ENCODE measurements around the gene RNF220.
A peak's percentile ranks its signal among the peaks of the same experiment; 100 is the strongest.

The RNF220 gene

DNA sequence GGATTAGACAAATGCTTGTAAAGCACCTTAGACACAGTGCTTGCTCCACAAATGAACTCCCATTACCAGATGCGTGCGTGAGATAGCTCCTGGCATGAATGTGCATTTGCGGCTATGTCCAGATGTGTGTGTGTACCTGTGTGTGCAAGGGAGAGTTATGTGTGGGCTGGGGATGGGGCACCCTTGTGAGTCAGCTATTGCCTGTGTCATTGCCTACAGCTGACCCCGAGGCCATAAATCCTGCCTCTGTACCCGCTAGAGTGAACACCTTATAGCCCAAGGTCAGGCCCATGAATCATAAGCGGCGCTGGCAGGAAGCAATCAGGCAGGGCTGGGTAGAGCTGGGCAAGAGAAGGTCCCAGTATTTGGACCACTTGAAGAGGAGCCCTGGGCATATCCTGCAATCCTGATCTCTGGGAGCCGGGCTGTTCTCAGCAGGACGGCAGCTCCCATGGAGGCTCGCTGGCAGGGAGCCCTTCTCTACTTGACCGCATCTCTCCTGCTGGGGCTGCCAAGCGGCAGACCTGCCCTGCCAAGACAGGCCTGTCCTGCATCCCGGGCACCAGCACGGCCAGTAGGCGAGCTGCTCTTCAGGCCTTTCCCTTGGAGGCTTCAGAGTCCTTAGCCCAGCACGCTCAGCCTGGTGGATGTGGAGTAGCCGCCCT lies 182.9 kb downstream of the RNF220 start:
- DNase-seq (ENCODE audit: low spot score): no peak

GRCh38 chr1:44588551-44589210 lies 183.6 kb downstream of the RNF220 start:
- no peak for DNase-seq (ENCODE audit: low spot score)

GRCh38 chr1:44590475-44590874 lies 185.4 kb downstream of the RNF220 start:
- no peak for DNase-seq (ENCODE audit: low spot score)

GRCh38 chr1:44591381-44591780 lies 186.3 kb downstream of the RNF220 start:
- DNase-seq (ENCODE audit: low spot score): no peak

DNA sequence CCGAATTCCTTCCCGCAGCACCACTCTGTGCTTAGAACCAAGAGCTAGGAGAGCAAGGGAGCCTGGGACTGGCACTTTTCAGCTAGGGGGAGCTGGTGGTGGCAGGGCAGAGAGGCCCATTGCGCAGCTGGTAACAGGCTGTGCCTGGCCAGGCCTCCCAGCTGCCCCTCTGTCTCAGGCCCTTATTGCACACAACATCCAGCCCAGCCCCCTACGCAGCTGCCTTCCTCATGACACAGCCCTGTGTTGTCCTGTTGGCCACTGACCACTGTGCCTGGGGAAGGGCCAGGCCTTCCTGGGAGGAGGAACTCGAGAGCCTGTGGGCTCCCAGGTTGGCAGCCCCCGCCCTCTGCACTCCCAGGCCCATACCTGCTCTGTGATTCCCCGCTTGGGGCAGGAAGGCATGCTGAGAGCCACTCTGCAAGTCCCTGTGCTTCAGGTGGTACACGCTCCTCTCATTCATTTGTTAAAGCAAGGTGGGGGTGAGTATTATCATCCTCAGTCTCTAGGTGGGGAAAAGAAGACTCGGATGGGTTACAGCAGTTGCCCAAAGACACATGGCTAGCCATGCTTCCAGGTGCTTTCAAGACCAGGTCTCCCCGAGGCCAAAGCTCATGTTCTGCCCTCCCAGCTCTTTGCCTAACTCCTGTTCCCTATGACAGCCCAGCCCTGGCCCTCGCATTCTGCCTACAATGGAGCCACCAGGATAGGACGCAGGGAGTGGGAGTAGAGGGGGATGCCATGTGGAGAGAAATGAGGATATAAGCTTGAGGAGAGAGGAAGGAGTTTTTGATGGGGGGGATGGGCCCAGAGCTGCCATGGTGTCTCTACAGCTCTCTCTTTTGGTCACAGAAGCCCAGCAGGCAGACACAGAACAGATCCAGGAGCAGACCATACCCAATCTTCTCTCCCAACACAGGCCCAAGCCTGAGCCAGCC lies 187.4 kb downstream of the RNF220 start:
- no peak for DNase-seq (ENCODE audit: low spot score)

GRCh38 chr1:44594353-44594752 lies 189.3 kb downstream of the RNF220 start:
- no peak for DNase-seq (ENCODE audit: low spot score)

DNA sequence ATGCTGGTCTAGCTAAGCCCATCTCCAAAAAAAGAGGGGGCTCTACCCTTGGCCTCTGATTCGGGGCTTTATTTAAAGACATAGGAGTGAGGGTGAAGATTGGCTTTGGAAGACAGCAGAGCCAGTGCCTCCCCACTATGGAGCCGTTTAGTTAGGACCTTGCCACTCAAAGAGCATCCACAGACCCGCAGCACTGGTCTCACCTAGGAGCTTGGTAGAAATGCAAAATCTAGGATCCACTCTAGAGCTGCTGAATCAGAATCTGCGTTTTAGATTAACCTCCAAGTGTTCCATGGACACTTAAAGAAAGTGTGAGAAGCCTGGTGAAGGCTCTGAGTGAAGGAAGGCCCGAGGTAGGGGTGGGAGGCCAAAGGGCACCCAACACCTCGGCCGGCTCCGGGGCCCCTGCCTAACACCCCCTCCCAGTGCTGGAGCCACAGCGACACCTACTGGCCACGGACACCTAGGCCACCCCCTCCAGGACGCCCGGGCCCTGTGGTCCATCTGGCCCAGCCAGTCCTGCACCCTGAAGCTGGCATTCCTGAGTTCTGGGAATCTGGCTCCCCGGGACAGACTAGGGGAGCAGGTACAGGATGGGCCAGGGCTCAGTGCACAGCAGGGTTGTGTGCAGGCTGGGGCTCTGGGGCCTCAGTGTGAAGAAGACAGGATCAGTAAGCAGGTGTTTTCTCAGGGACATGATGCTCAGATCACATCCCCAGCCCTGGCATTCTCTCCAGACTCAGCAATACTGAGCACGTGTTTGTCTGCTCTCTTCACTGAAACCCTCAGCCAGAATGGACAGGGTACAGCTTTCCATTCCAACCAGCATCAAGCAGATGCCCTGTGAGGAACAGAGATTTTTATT lies 190.0 kb downstream of the RNF220 start:
- peak; percentile 90 for DNase-seq (ENCODE audit: low spot score)

GRCh38 chr1:44596511-44596910 lies 191.5 kb downstream of the RNF220 start:
- DNase-seq (ENCODE audit: low spot score): no peak

- no peak for DNase-seq (ENCODE audit: low spot score)
Measured at GRCh38 chr1:44598167-44598566, 193.1 kb downstream of the RNF220 start.

GRCh38 chr1:44602634-44603628 lies 197.9 kb downstream of the RNF220 start:
- DNase-seq (ENCODE audit: low spot score): no peak

DNA sequence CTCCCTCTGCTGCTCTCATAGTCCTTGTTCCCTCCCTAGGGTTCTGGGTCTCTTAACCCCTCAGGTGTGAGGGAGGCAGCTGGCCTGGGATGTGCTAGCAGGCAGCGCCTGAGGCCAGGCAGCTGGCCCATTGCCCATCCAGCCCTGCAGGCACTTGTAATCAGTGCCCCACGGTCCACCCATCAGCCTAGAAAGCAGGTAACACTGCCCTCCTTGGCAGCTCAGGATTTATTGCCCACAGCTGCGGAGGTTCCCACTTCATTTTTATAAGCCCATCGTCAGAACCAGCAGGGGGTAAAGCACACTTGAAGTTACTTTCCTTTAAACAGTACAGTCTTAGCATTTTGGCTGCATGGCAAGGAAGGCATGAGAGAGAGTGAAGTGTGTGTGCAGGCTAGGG lies 198.7 kb downstream of the RNF220 start:
- DNase-seq (ENCODE audit: low spot score): no peak

DNA sequence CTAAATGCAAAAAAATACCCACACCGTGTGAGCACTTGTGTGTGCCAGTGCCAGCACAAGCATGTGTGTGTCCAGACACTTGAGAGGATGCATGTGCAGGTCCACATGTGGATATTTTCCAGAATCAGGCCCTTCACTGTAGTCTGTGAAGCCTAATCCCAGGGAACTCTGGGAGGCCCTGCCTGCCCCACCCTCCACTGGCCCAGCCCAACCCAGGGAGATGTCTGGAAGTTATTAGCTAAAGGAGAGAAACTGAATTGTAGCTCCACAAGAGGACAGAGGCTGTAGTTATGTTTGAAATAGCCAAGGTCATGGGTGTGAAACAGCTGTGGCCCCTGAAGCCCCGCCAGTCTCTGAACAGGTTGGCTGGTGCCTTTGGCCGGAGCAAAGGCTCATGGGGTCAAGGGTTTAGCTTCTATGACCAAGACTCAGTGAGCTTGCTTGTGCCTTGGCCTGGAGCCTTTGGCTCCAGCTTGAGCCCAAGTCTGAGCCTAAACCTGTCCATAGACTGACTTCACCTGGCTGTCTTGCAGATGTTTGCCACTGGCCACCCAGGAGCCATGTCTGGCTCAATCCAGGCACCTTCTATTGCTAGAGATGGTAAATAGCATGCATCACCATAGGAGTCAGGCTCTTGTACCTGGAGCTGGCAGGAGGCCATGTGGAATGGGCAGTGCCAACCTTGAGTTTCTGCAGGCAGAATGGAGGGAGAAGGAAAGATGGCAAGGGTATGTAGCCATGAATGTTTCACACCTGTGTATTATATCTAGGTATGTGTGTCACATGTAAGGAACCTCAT lies 199.3 kb downstream of the RNF220 start:
- DNase-seq (ENCODE audit: low spot score): no peak

- DNase-seq (ENCODE audit: low spot score): no peak
Measured at GRCh38 chr1:44605914-44606615, 201.0 kb downstream of the RNF220 start.

DNA sequence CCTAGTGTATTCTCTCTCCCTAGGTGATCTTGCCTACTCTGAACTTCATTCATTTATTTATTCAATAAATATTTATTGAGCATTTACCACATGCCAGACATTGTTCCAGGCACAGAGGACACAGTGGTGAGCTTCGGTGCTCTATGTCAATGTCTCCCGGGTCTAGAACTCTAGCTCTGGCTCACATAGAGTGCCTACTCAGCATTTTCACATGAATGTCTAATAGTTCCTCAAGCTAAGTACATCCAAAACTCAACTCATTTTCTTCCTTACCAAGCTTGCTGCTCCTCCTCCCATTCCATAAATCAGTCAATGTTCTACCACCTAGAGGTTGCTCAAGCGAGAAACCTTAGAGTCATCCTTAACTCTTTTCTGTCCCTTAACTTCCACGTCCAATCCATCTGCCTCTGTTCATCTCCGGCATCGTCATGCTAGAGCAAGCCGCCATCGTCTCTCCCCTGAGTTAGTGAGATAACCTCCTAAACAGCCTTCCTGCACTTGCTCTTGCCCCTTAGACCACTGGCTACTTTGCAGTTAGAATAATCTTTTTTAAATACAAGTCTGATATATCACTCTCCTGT lies 201.7 kb downstream of the RNF220 start:
- DNase-seq (ENCODE audit: low spot score): no peak

- no peak for DNase-seq (ENCODE audit: low spot score)
Measured at GRCh38 chr1:44608141-44608540, 203.1 kb downstream of the RNF220 start.

DNA sequence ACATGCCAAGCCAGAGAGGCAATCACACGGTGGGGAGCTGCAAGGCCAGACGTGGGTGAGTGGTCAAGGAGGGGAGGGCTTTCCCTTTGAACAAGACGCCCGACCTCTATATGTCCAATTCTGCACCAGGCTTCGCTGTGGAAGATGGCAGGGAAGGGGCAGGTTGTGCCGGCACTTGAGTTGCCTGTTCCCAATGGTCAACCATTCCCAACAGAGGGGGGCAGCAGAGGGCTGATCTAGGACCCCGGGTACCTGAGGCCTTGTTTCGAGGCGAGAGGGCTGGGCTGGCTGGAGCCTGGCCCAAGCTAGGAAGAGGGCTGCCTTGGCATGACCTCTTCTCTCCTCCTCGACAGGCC lies 204.3 kb downstream of the RNF220 start:
- peak; percentile 47 for DNase-seq (ENCODE audit: low spot score)

GRCh38 chr1:44609768-44610526 lies 204.9 kb downstream of the RNF220 start:
- no peak for DNase-seq (ENCODE audit: low spot score)

GRCh38 chr1:44610527-44611148 lies 205.6 kb downstream of the RNF220 start:
- DNase-seq (ENCODE audit: low spot score): no peak

Measured in hepatic stellate cell (primary cell).